ENCODE data around the gene NFATC3.

The NFATC3 gene

DNA sequence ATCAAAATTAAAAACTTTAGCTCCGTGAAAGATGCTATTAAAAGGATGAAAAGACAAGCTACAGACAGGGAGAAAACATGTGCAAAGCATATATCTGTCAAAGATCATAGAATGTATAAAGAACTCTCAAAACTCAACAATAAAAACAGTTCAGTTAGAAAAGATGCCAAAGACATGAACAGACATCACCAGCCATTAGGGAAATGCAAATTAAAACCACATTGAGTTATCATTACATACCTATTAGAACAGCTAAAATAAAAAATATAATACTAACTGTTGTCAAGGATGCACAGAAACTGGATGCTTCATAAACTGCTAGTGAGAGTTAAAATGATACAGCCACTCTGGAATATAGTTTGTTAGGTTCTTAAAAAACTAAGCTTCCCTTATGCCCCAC, 58.8 kb downstream of the NFATC3 start:
- no peak for DNase-seq (ENCODE audit: low read depth in 1 of 2, low spot score in 1 of 2)
- TF ChIP-seq, protein P1, sequence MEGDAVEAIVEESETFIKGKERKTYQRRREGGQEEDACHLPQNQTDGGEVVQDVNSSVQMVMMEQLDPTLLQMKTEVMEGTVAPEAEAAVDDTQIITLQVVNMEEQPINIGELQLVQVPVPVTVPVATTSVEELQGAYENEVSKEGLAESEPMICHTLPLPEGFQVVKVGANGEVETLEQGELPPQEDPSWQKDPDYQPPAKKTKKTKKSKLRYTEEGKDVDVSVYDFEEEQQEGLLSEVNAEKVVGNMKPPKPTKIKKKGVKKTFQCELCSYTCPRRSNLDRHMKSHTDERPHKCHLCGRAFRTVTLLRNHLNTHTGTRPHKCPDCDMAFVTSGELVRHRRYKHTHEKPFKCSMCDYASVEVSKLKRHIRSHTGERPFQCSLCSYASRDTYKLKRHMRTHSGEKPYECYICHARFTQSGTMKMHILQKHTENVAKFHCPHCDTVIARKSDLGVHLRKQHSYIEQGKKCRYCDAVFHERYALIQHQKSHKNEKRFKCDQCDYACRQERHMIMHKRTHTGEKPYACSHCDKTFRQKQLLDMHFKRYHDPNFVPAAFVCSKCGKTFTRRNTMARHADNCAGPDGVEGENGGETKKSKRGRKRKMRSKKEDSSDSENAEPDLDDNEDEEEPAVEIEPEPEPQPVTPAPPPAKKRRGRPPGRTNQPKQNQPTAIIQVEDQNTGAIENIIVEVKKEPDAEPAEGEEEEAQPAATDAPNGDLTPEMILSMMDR (IDR thresholded peaks at IDR 0.05; ENCODE audit: insufficient read depth, low read length) = no peak
- TF ChIP-seq, protein P2, sequence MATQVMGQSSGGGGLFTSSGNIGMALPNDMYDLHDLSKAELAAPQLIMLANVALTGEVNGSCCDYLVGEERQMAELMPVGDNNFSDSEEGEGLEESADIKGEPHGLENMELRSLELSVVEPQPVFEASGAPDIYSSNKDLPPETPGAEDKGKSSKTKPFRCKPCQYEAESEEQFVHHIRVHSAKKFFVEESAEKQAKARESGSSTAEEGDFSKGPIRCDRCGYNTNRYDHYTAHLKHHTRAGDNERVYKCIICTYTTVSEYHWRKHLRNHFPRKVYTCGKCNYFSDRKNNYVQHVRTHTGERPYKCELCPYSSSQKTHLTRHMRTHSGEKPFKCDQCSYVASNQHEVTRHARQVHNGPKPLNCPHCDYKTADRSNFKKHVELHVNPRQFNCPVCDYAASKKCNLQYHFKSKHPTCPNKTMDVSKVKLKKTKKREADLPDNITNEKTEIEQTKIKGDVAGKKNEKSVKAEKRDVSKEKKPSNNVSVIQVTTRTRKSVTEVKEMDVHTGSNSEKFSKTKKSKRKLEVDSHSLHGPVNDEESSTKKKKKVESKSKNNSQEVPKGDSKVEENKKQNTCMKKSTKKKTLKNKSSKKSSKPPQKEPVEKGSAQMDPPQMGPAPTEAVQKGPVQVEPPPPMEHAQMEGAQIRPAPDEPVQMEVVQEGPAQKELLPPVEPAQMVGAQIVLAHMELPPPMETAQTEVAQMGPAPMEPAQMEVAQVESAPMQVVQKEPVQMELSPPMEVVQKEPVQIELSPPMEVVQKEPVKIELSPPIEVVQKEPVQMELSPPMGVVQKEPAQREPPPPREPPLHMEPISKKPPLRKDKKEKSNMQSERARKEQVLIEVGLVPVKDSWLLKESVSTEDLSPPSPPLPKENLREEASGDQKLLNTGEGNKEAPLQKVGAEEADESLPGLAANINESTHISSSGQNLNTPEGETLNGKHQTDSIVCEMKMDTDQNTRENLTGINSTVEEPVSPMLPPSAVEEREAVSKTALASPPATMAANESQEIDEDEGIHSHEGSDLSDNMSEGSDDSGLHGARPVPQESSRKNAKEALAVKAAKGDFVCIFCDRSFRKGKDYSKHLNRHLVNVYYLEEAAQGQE (IDR thresholded peaks at IDR 0.05; ENCODE audit: insufficient replicate concordance, low read depth) = no peak
- TF ChIP-seq SPI1 (IDR thresholded peaks at IDR 0.05; ENCODE audit: borderline replicate concordance, low read depth) (no peak), POLR2AphosphoS5 (IDR thresholded peaks at IDR 0.05; ENCODE audit: low read depth) (no peak), GABPA (IDR thresholded peaks at IDR 0.05; ENCODE audit: low read depth) (no peak)
- H3K4me3 ChIP-seq (replicated peaks; ENCODE audit: insufficient read depth, low read length) = no peak overlapping the region
- H3K27ac ChIP-seq (replicated peaks) = no peak overlapping the region
- no peaks in the 10 kb centered on the region for H3K27me3 ChIP-seq (ENCODE audit: insufficient read depth, poor library complexity, severe bottlenecking)

DNA sequence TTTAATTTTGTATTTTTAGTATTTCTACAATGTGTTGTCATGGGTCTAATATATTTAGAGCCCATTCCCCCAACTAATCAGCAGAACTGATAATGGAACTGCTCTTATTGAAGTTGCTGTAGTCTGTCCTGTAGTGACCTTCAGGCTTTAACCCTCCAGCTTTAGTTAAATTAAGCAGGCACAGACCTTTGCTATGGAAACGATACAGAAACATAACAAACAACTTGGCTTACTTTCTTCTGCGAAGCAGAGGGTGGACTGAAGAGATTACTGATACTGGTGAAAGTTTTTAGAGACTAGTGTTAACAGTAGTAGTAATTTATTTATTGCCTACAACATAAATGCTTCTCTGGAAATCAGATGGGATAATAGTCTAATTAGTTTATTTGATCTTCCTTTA, 61.4 kb downstream of the NFATC3 start:
- Histone ChIP-seq H3K4me3 (replicated peaks; ENCODE audit: insufficient read depth, low read length) (no peak overlapping the region), H3K27me3 (ENCODE audit: insufficient read depth, poor library complexity, severe bottlenecking) (no peaks in the 10 kb centered on the region), H3K27ac (replicated peaks) (no peak overlapping the region)
- TF ChIP-seq, protein P2 (IDR thresholded peaks at IDR 0.05; ENCODE audit: insufficient replicate concordance, low read depth) = no peak
- no peak for TF ChIP-seq SPI1 (IDR thresholded peaks at IDR 0.05; ENCODE audit: borderline replicate concordance, low read depth)
- TF ChIP-seq, protein P1 (IDR thresholded peaks at IDR 0.05; ENCODE audit: insufficient read depth, low read length) = no peak
- TF ChIP-seq POLR2AphosphoS5 (IDR thresholded peaks at IDR 0.05; ENCODE audit: low read depth) = no peak
- no peak for TF ChIP-seq GABPA (IDR thresholded peaks at IDR 0.05; ENCODE audit: low read depth)
- DNase-seq (ENCODE audit: low read depth in 1 of 2, low spot score in 1 of 2) = no peak

DNA sequence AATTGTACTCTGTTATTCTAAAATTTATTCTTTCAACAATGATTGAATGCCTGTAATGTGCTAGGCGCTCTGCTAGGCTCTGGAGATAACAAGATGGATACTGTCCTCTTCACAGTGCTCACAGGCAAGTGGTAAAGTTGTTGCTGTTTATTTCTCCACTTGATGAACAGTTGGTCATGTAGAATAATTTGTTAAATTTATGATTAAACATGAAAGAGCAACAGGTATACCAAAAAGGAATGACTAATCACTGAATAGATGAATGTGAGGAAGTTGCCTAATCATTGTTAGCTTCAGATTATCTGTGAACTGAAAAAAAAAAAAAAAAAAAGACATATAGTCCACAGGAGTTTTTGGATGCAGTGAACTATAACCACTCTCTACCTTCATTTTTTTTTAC, 62.3 kb downstream of the NFATC3 start:
- TF ChIP-seq POLR2AphosphoS5 (IDR thresholded peaks at IDR 0.05; ENCODE audit: low read depth) = no peak
- TF ChIP-seq, protein P1 (IDR thresholded peaks at IDR 0.05; ENCODE audit: insufficient read depth, low read length) = no peak
- DNase-seq (ENCODE audit: low read depth in 1 of 2, low spot score in 1 of 2) = no peak
- Histone ChIP-seq H3K27me3 (ENCODE audit: insufficient read depth, poor library complexity, severe bottlenecking) (no peaks in the 10 kb centered on the region), H3K4me3 (replicated peaks; ENCODE audit: insufficient read depth, low read length) (no peak overlapping the region), H3K27ac (replicated peaks) (no peak overlapping the region)

DNA sequence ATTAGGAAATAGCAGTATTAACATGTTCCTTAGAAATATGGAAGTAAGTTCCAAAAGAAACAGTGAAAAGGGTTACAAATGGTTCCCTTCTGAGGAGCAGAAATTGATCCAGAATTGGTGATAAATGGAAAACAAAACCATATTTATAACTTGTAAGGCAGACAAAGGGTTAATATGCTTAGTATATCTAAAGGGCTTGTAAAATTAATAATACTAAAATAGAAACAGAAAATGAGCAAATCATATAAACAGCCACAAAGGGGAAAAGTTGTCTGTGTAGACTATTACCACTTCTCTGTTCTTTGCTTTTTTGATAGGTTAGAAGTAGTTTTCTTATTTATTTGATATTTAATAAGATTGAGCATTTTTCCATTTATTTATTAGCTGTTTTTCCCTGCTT, 64.4 kb downstream of the NFATC3 start:
- Histone ChIP-seq H3K4me3 (replicated peaks; ENCODE audit: insufficient read depth, low read length) (no peak overlapping the region), H3K27me3 (ENCODE audit: insufficient read depth, poor library complexity, severe bottlenecking) (no peaks in the 10 kb centered on the region), H3K27ac (replicated peaks) (no peak overlapping the region)
- DNase-seq (ENCODE audit: low read depth in 1 of 2, low spot score in 1 of 2) = no peak
- TF ChIP-seq GABPA (IDR thresholded peaks at IDR 0.05; ENCODE audit: low read depth) = no peak
- TF ChIP-seq, protein P2 (IDR thresholded peaks at IDR 0.05; ENCODE audit: insufficient replicate concordance, low read depth) = no peak
- no peak for TF ChIP-seq SPI1 (IDR thresholded peaks at IDR 0.05; ENCODE audit: borderline replicate concordance, low read depth)
- no peak for TF ChIP-seq POLR2AphosphoS5 (IDR thresholded peaks at IDR 0.05; ENCODE audit: low read depth)
- TF ChIP-seq, protein P1 (IDR thresholded peaks at IDR 0.05; ENCODE audit: insufficient read depth, low read length) = no peak

All from HL-60 (cell line).